IPS-NIHi11 (cell line): Measurements from ENCODE around the gene CDC42.

Experiments used
- DNase-seq: peaks from one replicate; pipeline ENCODE4 v3.0.0; 2012; ENCODE audit warnings: mixed read lengths, low spot score

The CDC42 gene

DNA sequence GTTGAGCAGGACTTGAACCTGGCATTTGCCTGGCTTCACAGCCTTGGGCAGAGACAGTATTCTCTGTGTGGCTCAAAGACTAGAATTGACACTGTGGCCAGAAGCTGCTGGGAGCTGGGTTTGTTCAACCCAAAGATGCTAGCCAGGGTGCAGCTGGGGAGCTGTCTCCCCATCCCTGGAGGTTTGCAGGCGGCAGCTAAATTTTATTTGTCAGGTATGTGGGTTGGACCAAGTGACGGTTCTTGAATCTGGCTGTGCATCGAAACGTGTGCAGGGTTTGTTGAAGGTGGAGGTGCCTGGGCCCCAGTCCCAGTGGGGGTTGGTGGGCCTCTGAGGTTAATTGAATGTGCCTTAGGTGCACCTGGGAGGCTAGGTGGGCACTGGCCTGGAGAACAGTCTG lies 78.6 kb downstream of the CDC42 start:
- DNase-seq, result no peak

DNA sequence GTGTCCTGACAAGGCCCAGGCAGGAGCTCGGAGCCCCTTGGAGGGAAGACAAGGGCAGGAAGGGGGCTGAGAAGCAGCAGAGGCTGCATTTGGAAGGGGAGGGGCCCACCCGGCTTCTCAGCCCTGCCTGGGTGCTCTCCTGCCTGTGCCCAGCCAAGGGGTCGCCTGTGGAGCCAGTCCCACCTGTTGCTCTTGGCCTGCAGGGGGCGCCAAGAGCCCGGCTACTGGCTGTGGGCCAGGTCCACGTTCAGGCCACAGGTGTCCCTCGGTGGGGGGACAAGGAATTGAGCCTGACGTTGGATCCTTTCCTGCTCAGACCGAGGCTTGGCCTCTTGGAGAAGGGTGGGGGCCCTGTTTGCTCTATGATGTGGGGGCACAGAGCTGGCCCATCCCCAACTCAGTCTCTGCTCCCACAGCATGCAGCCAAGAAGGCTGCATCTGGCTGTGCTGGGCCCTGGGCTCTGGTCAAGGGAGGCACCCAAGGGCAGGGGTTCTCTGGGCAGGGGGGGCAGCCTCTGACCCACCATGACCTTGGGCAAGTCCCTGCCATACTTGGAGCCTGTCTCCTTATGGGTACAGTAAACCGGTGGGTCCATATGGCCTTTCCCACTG lies 79.5 kb downstream of the CDC42 start:
- DNase-seq, result peak; percentile 97

DNA sequence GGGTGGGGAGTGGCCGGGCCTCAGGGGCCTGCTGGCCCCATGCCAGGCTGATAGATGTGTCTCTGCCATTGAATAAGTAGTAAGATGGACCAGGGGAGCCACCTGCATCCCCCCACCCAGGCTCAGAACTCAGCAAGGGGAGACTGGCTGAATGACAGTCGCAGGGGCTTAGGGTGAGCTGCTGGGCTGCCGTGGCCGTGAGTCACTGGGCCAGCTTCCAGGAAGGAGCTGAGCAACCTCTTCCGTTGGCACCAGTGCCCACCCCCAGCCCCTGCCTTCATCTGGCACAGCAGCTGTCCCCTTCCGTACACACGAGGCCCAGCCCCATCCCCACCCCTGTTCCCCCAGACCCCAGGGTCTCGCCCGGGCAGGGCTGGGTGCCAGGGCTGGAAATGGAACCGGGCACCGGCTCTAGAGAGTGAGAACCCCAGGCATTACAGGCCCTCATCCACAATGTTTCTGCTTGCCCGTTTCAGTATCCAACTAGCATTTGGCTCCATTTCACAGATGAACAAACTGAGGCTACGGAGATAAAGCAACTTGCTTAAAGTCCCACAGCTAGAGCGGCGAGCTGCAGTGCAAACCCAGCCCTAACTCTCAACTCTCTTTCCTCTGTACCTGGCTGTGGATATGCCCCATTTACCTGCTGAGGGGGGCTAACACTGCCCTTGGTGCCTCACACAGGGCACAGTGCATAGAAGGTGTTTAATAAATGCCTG lies 80.2 kb downstream of the CDC42 start:
- DNase-seq, result no peak

DNA sequence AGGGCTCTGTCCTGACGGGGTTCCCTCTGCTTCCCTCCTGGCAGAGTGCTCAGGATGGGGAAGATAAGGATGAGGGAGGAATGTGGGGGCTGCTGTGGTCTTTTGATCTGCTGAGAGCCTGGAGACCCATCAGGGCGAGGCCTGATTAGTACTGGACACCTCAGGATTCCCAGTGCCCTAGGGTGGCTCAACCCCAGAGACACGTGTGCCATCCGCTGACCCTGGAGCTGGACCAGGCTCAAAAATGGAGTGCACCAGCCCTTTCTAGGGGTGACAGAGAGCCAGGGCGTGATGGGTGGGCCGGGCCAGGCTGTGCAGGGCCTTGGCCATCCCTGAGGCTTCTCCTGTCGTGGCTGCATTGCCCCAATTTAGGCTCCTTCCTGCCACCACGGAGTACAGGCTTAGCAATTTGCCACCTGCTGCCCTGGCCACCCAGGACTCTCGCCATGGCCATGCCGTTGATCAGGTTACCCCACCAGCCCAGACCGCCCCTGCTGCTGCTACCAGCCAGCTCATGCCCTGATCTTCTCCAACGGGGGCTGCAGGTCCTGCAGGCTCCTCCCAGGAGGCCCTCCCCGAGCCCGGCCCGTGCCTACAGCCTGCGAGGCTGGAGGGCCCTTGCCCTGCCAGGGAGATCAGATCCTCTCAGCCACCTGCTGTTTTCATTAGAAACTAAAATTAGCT lies 80.9 kb downstream of the CDC42 start:
- DNase-seq, result peak; percentile 49

DNA sequence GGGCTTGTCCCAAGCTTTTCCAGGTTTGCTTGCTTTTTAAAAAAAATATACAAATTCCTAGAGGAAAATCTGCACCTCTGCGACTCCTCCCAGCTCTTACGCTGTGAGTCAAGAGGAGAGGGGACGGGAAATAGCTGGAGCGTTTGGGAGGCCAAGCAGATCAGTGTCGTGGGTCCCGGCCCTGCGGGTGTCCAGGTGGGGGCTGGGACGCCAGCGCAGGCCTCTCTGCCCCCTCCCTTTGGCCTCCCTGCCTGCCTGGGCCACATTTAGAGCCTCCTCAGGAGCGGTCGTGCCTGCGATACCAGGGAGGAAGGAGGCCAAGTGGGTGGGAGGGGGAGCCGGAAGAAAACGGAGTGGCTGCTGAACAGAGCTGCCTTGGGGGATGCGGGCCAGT lies 81.4 kb downstream of the CDC42 start:
- DNase-seq, result peak; percentile 42

DNA sequence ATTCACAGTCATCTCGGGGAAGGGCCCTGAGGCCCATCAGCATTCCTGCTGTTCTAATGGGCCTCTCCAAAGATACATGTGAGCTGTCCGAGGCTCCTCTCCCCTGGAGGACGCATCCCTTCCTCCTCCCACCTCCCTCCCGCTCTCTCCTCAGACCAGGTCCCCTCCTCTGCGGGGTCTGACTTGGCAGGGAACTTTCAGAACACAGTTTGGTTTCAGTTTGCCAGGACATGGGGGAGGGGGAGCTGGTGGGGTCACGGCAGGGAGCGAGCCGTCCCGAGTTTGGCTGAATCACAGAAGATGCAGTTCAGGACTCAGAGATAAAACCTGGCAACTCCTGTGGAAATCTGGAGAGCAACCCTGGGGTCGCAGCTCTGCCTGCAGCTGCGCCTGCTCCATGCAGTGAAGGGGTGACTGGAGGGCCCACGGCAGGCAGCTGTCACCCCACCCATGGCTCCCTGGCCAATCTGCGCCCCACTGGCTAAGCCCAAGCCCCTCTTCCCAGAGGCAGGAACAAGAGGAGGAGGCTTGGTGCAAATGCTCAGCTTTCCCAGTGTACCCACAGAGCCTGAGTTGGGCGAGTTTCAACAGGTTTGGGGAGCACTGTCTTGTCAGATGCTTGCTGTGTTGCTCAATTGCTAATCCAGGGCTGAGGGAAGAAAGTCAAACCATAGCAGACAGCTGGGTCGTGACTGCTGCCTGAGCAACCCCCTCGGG lies 84.7 kb downstream of the CDC42 start:
- DNase-seq, result no peak

DNA sequence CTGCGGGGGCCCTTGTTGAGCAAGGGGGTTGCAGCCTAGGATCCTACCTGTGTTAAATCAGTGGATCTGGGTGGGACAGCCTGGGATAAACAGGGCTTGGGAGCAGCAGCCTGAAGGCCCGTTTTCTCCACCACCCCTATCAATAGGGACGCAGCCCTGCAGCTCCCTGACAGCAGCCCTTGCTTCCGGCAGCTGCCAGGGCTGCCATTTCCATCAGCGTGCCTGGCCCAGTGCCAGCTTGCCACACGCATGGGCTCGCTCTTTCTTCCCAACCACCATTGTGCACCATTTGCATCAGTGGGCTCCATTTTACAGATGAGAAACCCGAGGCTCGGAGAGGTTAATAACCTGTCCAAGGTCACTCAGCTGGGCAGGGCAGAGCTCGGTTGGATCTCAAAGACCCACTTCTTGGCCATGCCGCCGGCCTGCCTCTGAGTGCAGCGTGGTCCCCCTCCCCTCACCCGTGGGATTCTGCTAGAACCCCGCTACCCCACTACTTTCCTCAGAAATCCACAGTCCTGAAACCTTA lies 86.6 kb downstream of the CDC42 start:
- no peak for DNase-seq

DNA sequence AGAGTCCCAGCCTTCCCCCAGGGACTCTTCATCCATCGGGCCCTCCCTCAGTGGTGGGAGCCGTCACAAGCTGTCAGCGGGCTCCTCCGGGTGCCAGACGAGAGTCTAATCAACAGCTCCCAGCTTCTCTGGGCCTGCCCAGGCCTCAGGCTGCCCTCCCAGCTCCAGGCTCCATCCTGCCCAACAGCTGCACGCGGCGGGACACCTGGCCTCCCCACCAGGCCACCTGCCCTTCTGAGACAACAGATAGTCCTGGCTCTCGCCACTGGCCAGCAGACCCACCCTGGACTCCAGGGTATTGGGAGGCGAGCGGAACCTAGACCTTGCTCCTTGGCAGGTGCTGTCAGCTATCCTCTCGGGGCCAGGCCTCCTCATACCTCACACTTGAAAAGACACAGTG lies 87.3 kb downstream of the CDC42 start:
- DNase-seq, result no peak
